Spleen (tissue), 7 donors: Measurements from ENCODE around the gene FIBP.

ENCODE experiments used
- CTCF ChIP-seq, 11 experiments: fragments of 200-600 bp in 7 of 11; fragments of 450-650 bp in 4 of 11; sonication (generic) in 4 of 11; IDR thresholded peaks in 8 of 11; conservative IDR thresholded peaks in 3 of 11; 1 replicate in 7 of 11; 2 replicates in 4 of 11; pipeline versions ENCODE4 v1.4.0 to v1.8.0; 2016 to 2021; ENCODE audit warnings: antibody characterized with exemption in 11 of 11, inconsistent platforms in 4 of 11, mild to moderate bottlenecking in 1 of 11
- POLR2AphosphoS5 ChIP-seq, 3 donors: sonication (generic); formaldehyde crosslinking; IDR thresholded peaks; one replicate each; pipeline ENCODE4 v1.5.1; 2017; ENCODE audit warnings: antibody characterized with exemption in 3 of 3
- donor health status: DM: no; HTN: no; CAD: no; lungs with moderate emphysema.
- donor health status: DM: no; HTN: no; CAD: no.
- donor health status: DM: no; HTN: no; CAD: no.

- TF ChIP-seq CTCF (IDR thresholded peaks at IDR 0.05 in 8 of 11, conservative IDR thresholded peaks at IDR 0.05 in 3 of 11): no peak
- TF ChIP-seq POLR2AphosphoS5 (IDR thresholded peaks at IDR 0.05): no peak
Observed at GRCh38 chr11:65883786-65884715, 4.2 kb downstream of the FIBP start.
